Spleen (tissue), 7 donors: ENCODE results near the gene UCP1.

Experiments
- POLR2A ChIP-seq, 3 donors: fragments of 450-650 bp; IDR thresholded peaks; one replicate each; pipeline ENCODE4 v1.5.1; 2017; ENCODE audit warnings: antibody characterized with exemption in 3 of 3, mild to moderate bottlenecking in 1 of 3
- TF ChIP-seq, protein P1 (sequence below), 11 experiments: fragments of 200-600 bp in 7 of 11; fragments of 450-650 bp in 4 of 11; sonication (generic) in 4 of 11; IDR thresholded peaks in 8 of 11; conservative IDR thresholded peaks in 3 of 11; 1 replicate in 7 of 11; 2 replicates in 4 of 11; pipeline versions ENCODE4 v1.4.0 to v1.8.0; 2016 to 2021; ENCODE audit warnings: antibody characterized with exemption in 11 of 11, inconsistent platforms in 4 of 11, mild to moderate bottlenecking in 1 of 11
- donor health status: DM: no; HTN: no; CAD: no; lungs with moderate emphysema.
- donor health status: DM: no; HTN: no; CAD: no.
- donor health status: DM: no; HTN: no; CAD: no.

- no peak for TF ChIP-seq POLR2A (IDR thresholded peaks at IDR 0.05)
- TF ChIP-seq, protein P1, sequence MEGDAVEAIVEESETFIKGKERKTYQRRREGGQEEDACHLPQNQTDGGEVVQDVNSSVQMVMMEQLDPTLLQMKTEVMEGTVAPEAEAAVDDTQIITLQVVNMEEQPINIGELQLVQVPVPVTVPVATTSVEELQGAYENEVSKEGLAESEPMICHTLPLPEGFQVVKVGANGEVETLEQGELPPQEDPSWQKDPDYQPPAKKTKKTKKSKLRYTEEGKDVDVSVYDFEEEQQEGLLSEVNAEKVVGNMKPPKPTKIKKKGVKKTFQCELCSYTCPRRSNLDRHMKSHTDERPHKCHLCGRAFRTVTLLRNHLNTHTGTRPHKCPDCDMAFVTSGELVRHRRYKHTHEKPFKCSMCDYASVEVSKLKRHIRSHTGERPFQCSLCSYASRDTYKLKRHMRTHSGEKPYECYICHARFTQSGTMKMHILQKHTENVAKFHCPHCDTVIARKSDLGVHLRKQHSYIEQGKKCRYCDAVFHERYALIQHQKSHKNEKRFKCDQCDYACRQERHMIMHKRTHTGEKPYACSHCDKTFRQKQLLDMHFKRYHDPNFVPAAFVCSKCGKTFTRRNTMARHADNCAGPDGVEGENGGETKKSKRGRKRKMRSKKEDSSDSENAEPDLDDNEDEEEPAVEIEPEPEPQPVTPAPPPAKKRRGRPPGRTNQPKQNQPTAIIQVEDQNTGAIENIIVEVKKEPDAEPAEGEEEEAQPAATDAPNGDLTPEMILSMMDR (IDR thresholded peaks at IDR 0.05 in 8 of 11, conservative IDR thresholded peaks at IDR 0.05 in 3 of 11), result no peak
These were observed 10.5 kb upstream of the UCP1 start for GRCh38 chr4:140579278-140579677.
